ENCODE data around the gene LSM14A. TPM values are rescaled to one million over a fixed set of nuclear protein-coding genes. Genes with fewer than 3 reads are reported as not detected.
"Not testable (repeated sequence)": the region's sequence is repeated elsewhere in the genome, so short reads cannot be mapped to it uniquely, and the experiment has no call there.

LSM14A gene
- total RNA-seq, 1 experiment from 2014 or later, result 52.5 TPM

DNA sequence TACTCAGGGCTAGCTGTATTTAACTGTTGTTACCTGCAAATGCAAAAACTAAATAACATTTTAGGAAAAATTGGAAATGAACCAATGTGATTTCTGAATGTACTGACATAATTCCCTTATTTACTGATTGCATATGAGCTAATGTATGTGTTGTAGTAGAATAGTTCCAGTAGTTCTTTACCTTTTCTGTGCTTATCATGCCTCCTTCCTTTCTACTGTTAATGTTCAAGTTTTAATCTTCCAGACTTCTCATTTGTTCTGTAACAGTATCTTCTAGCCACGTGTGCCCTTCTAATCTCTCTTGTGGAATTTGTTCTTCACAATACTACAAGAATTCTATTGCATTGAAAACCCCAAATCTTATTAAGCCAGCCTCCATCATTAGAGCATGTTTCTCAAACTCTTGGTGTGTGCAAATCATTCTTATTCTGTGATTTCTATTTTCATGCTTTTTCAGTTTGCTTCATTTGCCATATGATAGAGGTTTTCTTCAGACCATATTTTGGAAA is 17.7 kb downstream of the LSM14A start:
- DNase-seq (ENCODE audit: low read depth), result no peak

DNA sequence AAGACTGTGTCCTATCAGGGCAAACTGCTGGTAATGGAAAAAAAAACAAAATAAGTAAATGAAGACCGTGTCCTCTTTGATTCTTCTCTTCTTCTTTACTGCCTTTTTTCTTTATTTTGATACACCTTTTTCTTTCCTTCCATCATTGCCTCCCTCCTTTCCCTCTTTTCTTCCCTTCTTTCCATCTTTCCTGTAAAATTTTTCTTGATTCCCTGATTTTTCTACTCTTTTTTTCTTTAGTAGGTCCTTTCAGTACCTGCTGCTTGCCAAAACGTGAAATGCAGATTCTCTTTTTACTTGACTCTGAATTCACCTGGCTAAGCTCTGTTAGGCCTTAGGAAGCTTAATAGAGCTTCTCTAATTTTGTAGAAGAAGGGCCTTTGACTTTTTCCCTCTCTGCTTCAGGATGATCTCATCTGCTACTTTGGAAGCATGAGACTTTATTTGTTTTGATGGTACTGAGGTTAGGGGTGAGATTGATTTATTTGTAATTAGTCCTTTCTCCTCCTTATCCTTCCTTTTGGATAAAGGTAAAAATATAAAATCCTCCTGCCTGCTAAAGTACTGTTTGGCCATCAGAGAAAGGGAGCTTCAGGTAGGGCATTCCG is 19.2 kb downstream of the LSM14A start:
- no peak for DNase-seq (ENCODE audit: low read depth)

DNA sequence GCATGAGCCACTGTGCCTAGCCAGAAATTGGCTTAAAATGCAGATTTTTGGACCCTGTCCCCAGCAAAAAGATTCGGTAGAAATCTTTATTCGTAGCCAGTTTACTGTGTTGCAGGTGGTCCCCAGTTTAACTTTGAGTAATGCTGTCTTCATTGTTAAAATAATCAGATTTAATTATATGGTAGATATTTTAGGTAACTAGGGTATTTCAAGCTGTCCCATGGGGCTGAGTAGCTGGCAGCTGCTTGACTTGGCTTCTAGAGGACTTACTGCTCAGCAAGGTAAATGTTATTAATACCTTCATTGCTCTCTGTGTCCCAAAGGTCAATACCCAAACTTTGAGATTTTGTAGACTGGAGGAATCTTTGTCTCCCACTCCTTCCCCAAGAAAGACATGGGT is 21.1 kb downstream of the LSM14A start:
- DNase-seq (ENCODE audit: low read depth), result no peak

DNA sequence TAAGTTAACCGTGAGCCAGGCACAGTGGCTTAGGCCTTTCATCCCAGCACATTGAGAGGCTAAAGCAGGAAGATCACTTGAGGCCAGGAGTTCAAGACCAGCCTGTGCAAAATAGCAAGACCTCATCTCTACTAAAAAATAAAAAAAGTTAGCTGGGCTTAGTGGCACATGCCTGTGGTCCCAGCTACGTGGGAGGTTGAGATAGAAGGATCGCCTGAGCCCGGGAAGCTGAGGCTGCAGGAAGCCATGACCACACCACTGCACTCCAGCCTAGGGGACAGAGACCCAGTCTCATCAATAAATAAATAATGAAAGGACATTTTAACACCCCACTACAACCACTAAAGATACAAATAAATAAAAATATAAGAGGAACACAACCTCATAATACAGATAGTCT is 21.6 kb downstream of the LSM14A start:
- DNase-seq (ENCODE audit: low read depth), result no peak

DNA sequence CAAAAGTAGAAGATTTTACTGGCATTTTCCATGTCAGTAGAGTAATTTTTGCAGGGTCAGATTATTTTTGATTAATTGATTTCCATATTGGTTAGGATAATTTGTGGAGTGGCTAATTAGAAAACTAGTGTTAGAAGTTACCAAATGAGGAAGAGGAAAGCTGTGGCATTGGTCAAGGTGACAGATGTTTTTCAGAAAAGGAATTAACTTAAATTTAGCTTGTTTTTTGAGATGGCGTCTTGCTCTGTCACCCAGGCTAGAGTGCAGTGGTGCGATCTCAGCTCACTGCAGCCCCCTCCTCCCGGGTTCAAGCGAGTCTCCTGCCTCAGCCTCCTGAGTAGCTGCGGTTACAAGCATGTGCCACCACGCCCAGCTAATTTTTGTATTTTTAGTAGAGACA is 28.8 kb downstream of the LSM14A start:
- no peak for DNase-seq (ENCODE audit: low read depth)

DNA sequence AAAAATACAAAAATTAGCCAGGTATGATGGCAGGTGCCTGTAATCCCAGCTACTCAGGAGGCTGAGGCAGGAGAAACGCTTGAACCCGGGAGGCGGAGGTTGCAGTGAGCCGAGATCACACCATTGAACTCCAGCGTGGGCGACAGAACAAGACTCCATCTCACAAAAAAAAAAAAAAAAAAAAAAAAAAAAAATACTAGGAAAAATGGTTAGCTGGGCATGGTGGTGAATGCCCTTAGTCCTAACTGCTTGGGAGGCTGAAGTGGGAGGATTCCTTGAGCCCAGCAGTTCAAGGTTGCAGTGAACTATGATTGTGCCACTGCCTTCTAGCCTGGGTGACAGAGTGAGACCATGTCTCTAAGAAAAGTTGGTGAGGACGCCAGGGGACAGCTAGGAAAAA is 33.0 kb downstream of the LSM14A start:
- not testable (repeated sequence) for DNase-seq (ENCODE audit: low read depth)

GRCh38 chr19:34208291-34208884 is 36.1 kb downstream of the LSM14A start:
- no peak for DNase-seq (ENCODE audit: low read depth)

DNA sequence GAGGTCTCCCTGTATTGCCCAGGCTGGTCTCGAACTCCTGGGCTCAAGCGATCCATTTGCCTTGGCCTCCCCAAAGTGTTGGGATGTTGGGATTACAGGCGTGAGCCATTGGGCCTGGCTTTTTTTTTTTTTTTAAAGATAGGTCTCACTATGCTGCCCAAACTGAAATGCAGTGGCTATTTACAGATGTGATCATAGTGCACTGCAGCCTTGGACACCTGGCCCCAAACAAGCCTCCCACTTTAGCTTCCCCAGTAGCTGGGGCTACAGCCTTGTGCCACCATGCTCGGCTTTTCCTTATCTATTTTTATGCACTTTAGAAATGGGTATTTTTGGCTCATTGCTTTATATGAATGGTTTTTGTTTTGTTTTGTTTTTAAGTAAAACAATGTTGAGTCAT is 37.4 kb downstream of the LSM14A start:
- DNase-seq (ENCODE audit: low read depth), result no peak

DNA sequence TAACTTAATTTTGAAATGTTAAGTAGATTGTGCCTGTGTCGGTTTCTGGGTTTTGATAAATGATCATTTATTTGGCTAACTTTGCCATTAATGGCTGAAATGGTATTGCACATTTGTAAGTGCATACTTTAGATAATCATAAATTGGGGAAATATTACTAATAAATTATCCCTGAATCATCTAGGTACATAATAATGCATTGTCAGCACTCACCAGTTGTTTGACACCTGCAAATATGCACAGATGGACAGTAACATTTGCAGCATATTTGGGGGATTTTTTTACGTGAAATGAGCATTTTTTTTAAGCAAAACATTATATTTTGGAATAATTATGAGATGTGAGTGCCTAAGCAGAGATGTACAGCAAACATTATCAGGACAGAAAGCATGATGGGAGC is 41.0 kb downstream of the LSM14A start:
- no peak for DNase-seq (ENCODE audit: low read depth)

DNA sequence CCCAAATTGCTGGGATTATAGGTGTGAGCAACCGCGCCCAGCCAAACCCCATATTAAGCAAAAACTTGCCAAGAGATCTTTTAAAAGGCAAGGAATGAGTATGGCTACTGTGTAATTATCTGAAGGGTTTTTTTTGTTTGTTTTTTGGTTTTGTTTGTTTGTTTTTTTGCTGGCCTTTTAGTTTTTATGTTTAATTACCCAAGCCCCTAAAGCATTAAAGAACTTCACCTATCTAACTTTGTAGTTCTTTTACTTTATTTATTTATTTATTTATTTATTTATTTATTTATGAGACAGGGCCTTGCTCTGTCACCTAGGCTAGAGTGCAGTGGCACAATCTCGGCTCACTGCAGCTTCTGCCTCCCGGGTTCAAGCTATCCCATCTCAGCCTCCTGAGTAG is 41.7 kb downstream of the LSM14A start:
- DNase-seq (ENCODE audit: low read depth), result no peak

- no peak for DNase-seq (ENCODE audit: low read depth)
These were observed 42.8 kb downstream of the LSM14A start for GRCh38 chr19:34215006-34215665.

DNA sequence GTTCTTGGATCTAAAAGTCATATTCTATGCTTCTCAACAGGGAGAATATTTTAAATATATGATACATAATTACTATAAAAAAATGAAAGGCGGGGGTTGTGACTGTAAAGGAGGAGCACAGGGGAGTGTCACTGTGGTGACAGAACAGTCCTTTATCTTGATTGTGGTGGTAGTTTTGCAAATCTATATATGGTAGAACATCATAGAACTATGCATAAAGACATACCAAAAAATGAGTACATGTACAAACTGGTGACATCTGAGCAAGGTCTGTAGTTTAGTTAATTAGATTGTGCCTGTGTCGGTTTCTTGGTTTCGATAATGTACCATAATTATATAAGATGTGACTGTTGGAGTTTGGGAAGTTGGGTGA is 43.3 kb downstream of the LSM14A start:
- no peak for DNase-seq (ENCODE audit: low read depth)

- not testable (repeated sequence) for DNase-seq (ENCODE audit: low read depth)
These were observed 44.5 kb downstream of the LSM14A start for GRCh38 chr19:34216745-34217219.

DNA sequence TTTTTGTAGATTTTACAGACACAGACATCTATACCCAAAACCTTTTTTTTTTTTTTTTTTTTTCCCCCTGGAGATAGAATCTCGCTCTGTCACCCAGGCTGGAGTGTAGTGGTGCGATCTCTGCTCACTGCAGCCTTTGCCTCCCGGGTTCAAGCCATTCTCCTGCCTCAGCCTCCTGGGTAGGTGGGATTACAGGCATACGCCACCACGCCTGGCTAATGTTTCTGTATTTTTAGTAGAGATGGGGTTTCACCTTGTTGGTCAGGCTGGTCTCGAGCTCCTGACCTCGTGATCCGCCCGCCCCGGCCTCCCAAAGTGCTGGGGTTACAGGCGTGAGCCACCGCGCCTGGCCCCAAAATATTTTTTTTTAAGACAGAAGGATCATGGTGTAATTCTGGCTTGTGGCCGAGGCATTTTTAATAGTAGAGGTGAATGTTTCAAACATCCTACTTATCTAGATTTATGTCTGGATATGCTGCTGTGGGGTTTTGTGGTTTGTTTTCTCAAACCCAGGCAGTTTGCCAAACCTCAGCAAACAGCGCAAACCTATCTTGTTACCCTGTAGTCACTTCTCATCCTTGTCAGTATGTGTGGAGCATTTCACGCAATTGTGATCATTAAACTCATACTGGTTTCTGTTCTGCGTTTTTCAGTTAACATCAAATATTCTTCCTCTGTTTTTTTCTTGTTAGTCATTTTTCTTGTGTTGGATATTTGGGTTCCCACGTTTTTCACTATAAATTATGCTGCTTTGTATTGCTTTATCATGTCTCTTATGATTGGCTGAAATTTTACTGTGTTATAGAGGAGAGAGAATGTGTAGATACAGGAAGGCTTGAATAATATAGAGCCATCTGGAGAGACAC is 45.9 kb downstream of the LSM14A start:
- peak; percentile 96 for DNase-seq (ENCODE audit: low read depth)

- DNase-seq (ENCODE audit: low read depth), result no peak
These were observed 46.5 kb downstream of the LSM14A start for GRCh38 chr19:34218818-34219164.

DNA sequence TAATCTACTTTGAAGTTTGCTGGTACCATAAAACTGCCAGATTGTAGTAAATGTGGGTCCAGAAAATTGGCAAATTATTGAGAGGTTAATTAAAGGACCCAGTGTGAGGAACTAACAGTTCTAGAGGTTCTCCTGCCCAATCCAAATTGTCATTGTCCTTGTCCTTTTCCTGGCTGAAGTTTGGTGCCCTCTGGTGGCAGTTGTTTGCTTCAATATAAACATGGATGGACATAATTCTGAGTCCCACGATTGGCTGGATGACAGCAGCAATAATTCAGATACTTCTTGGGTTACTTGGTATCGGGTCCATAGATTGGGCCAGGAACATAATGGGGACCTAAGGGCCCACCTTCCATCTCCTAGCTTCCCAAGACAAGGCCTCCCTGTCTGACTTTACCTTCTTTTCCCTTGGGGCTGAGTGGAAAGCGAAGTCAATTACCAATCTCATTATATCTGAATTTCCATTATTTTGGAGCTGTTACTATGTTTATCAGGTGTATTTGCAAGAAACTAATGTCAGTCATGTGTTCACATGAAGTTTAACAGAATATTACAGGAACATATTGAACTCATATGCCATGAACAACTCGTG is 48.3 kb downstream of the LSM14A start:
- peak; percentile 64 for DNase-seq (ENCODE audit: low read depth)

DNA sequence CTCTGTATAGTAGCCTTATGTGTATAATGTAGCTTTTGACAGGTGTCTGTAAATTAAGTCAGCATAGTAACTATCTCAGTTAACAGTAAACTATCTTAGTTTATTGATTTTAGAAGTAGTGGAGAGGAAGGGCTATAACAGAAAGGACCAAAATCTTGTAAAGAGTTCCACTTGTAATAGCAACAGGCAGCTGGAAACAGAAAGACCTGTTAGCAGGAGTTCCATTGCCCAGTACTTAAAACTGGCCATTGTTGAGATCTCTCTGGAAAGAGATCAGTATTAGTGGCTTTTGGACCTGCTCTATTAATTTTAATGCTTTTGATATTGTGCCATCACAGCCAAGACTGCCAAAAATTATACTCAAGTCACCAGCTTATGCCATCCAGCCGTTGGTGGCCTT is 50.1 kb downstream of the LSM14A start:
- DNase-seq (ENCODE audit: low read depth), result no peak

DNA sequence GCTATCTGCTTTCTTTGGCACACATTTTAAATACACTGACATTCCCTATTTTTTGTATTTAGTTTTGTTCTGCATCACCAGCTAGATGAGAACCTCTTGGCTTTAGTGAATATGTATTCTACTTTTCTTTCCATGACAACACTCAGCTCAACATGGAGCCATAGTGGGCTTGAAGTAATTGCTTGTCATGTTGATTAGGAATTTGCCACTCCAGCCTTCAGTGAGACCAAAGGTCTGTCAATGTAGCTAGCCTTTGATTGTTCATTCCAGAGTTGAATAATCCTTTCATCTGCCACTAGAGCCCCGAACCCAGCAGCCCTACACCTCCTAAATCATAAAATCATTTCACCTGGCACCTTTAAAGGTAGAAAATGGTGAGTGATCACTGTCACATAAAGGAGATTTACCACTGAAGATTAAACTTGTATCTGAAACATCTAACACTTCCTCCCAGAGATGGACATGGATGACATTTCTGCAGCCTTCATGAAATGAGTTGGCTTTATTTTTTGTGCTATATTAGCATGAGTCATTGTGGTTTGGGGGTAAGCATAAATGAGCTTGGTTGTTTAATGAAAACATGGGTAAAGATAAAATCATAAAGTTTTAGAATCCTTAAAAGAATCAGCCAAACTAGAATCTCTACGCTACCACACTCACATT is 52.8 kb downstream of the LSM14A start:
- DNase-seq (ENCODE audit: low read depth), result peak; percentile 57

GRCh38 chr19:34225659-34226015 is 53.3 kb downstream of the LSM14A start:
- DNase-seq (ENCODE audit: low read depth), result no peak

DNA sequence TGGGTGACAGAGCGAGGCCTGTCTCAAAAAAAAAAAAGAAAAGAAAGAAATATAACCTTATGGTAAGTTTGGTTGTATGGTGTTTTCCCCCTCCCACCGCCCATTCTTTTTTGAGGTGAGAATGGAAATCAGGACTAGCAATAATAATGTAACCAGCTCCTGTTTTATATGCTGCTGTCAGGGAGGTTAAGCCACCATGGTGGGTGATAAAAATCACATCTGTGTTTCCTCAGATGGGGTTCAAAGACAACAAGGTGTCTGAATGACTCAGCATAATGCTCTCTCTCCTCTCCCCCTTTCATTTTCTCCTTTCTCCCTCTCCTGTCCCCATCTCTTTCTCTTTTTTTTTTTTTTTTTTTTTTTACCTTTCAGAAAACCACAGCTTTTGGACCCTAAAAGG is 53.7 kb downstream of the LSM14A start:
- DNase-seq (ENCODE audit: low read depth), result no peak

- DNase-seq (ENCODE audit: low read depth), result peak; percentile 68
These were observed 56.0 kb downstream of the LSM14A start for GRCh38 chr19:34228347-34228746.

Data from LHCN-M2 (cell line).